ENCODE results near the gene SRSF6.
A peak's percentile ranks its signal among the peaks of the same experiment; 100 is the strongest.

SRSF6 gene

DNA sequence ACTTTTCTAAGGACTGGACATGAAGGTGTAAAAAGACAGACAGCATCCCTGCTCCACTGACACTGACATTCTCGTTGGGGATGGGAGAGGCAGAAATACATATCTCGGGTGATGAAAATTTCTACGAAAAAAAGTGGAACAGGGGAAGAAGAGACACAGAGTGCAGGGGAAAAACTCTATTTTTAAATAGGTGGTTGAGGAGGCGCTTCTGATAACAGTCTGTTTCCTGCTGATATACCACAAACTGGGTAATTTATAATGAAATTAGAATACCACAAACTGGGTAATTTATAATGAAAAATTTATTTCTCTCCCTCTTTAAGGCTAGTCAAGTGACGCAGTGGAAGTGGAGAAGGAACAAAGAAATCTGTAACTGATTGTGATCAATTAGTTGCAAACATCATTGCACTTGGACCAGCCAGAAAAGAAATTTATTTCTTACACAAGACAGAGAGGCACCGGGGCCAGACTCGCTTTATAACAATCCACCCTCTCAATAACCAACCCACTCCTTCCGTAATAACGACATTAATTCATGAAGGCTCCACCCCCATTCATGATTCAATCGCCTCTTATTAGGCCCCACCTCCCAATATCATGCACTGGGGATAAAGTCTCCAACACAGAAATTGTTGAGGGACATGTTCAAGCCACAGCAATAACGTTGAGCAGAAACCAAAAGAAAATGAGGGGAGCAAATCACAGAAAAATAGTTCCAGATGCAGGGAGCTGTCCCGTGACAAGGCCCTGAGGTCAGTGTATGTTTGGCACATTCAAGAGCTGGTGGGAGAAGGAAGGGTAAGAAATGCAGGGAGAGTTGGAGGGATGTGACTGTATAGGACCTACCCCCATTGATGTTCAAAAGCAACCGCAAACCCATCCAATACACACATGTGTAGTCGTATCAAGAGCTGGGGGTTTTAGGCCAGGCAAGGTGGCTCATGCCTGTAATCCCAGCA, 6.6 kb upstream of the SRSF6 start:
- no peak for DNase-seq

DNA sequence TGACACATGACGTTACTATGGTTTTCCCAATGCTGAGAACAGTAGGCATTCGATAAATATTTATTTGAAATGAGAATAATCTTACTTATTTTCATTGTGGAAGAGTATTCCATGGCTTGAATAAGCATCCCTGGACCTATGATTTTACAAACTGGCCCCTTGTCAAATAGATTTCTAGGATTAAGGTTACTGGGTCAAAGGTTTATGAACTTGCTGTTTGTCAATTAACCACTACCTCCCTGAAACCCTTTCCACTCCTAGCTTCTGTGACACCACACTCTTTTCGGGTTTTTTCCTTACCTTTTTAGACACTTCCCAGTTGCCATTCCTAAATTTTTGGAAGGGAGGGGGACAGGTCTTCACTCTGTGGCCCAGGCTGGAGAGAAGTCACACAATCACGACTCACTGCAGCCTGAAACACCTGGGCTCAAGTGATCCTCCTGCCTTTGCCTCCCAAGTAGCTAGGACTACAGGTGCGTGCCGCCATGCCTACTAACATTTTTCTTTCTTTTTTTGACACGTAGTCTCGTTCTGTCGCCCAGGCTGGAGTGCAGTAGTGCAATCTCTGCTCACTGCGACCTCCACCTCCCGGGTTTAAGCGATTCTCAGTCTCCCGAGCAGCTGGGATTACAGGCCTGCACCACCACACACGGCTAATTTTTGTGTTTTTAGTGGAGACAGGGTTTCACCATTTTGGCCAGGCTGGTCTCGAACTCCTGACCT, 5.1 kb upstream of the SRSF6 start:
- DNase-seq: no peak

GRCh38 chr20:43456252-43456651, 1.4 kb upstream of the SRSF6 start:
- peak in 1 of 2 donors; percentile 23 for DNase-seq

GRCh38 chr20:43456809-43457639, 672 bp upstream of the SRSF6 start:
- peak; percentile 87 to 91 for DNase-seq

- DNase-seq: peak in 1 of 2 donors; percentile 51
Measured at GRCh38 chr20:43458422-43458924, 777 bp downstream of the SRSF6 start.

DNA sequence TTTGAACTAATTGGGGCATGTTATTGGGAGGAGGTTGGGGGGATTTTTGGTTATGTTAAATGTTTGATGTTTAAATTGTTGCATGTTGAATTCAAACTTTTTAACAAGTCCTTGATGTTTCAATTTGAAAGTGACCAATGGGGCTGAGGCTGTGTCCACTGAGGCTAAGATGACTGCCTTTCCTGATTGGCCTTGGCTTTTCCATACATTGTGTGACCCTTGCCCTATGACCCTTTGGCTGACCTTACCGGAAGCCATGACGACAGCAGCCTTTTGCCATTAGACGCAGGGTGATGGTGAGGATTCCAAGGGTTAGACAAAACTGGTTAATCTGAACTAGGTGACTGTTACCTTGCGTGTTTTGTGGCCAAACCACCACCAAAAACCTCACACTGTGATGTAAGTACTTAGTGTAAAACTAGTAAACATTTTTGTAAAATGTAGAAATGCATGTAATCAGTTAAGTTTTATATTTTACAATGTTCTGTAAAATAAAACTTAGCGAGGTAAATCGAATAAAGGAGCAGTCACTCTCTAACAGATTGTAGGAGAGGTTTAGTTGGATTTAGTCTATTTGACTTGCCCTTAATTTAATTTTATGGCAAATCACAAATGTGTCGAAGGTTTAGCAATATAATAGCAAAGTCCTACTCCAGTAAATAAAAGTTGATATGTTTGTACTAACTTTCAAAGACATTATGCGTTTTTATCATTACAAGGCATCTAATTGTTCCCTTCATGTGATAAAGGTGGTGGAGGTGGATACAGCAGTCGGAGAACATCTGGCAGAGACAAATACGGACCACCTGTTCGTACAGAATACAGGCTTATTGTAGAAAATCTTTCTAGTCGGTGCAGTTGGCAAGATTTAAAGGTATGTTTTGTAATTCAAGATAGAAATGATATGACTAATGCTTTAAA, 1.6 kb downstream of the SRSF6 start:
- peak in 1 of 2 donors; percentile 33 for DNase-seq

DNA sequence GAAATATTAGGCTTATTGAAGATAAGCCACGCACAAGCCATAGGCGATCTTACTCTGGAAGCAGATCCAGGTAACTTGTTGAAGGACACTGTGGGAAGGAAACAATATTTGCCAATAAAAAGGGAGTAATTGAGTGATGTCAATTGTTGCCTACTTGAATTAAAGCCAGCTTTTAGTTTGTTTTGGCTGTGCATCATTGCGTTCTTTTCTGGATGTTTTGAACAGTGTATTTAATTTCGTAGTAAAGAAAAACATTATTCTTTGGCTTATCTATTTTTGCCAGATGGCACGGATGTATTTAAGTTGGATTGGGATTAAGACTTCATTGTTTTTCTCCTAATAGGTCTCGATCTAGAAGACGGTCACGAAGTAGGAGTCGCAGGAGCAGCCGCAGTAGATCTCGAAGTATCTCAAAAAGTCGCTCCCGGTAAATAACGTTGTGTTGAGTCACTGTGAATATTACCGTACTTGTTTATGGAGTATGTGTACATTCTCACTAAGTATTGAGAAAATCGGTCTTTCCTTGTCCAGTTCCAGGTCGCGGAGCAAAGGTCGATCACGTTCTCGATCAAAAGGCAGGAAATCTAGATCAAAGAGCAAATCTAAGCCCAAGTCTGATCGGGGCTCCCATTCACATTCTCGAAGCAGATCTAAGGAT, 2.6 kb downstream of the SRSF6 start:
- DNase-seq: no peak

DNA sequence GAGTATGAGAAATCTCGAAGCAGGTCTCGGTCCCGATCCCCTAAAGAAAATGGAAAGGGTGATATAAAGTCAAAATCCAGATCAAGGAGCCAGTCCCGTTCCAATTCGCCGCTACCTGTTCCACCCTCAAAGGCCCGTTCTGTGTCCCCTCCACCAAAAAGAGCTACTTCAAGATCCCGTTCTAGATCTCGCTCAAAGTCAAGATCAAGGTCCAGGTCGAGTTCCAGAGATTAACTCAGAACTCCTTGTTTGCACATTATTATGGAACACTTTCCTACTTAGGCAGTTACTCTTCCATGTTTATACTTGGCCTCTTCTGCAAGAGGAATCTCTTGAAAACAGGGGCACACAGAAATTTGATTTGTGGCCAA, 3.1 kb downstream of the SRSF6 start:
- no peak for DNase-seq

DNA sequence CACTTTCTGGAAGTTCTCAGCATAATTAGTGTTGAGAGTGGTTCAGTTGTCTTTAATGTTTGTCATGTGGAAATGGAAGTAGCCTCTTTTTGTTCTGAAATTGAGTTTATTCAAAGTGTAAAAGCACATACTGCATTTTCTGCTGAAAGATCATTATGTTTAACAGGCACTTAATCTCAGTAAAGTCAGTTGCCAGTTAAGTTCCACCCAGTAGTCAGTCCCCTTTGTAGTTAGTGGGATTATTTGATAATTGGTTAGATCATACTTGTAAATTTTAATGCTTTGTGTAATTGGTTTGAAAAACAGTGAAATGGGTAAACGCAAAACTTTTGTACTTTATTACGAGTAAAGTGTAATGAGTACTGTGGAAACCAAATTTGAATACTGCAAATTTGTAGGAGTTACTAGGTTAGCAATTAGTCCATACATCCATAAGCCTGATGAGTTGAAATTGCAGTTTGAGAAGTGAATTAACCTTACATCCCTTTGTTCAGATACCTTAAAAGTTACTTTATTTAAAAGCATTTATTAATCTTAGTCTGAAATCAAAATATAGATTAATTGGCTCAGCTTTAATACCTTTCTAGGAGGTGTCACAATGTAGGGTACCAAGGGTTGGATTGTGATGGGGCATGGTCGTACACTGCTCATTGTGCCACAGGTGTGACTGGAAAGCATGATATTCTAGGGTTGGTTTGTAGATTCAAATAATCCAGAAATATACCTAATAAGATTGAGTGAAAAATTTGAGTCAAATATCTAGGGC, 4.4 kb downstream of the SRSF6 start:
- DNase-seq: no peak

- DNase-seq: no peak
Measured at GRCh38 chr20:43462660-43463526, 5.2 kb downstream of the SRSF6 start.

DNA sequence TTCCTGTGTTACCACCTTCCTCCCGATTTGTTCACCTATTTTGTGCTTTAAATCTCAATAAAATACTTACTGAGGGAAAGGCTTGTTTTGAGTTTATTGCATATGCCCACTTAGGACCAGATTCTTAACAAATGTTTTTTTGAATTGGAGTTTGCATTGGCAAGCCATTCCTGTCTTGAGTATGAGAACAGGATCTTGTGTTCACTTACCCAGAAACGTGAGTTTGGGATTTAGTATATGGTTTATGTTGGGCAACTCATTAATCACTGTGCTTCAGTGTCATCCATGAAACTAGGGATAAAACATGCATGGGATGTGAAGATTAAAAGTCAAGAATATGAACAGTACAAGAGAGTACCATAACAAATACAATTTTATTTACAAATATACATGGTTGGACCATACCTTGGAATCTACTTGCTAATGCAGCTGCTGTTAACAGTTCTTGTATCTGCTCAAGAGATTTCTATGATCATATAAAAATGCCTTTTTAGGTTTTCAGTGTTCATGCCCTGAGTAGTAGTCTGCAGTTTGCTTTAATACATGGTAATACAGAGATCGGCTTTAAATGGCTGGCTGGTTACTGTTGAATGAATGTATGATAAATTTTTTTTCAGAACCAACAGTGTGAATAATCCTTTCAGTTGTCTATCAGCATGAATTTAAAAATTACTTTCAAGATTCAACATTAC, 6.0 kb downstream of the SRSF6 start:
- no peak for DNase-seq

GRCh38 chr20:43464219-43464790, 6.6 kb downstream of the SRSF6 start:
- no peak for DNase-seq

- DNase-seq: no peak
Measured at GRCh38 chr20:43465625-43465943, 7.9 kb downstream of the SRSF6 start.

DNA sequence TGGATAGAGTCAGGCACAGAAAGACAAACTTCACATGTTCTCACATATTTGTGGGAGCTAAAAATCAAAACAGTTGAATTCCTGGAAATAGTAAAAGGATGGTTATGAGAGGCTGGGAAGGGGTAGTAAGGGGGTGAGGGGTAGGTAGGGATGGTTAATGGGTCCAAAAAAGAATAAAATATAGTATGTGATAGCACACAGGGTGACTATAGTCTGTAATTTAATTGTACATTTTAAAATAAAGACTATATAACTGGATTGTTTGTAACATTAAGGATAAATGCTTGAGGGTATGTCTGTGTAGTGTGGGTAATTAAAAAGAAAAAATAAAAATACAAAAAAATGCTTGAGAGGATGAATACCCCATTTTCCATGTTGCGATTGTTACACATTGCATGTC, 9.9 kb downstream of the SRSF6 start:
- DNase-seq: no peak

DNA sequence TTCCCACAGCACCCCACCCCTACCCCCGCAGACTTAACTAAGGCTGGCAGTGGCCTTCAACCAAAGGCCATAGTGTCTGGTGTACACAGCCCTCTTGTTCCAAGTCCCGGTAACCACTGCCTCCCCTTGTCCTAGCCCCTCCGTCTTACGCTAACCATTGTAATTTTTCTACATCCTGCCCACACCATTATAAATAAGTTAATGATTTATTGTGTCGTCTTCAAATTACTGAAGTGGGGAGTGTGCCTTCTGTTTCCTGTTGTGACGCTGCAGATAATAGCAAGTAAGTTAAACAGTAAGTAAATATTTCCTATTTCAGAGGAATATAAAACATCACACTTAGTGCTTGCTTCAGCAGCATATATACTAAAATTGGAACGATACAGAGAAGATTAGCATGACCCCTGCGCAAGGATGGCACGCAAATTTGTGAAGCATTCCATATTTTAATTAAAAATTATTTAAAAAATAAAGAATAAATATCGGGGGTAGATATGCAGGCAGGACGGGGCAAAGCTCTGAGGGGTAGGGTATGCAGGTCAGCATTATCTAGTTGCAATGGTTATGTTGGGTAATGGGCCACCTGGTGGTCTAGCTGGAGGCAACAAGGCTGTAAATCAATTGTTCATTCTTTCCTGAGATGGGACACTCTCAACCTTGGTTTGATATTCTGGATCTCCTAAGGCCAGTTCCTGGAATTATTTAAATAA, 15.1 kb downstream of the SRSF6 start:
- DNase-seq: no peak

DNA sequence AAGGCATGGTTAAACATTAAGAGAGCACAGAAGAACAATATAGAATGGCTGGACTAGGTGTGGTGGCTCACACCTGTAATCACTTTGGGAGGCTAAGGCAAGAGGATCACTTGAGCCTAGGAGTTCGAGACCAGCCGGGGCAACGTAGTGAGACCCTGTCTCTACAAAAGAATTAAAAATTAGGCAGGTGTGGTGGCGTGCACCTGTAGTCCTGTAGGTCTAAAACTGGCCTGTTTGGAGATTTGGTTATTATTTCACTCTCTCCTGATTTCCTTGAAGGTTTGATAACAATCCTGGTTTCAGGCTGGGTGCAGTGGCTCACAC, 15.6 kb downstream of the SRSF6 start:
- DNase-seq: no peak

- no peak for DNase-seq
Measured at GRCh38 chr20:43477193-43477592, 19.5 kb downstream of the SRSF6 start.

GRCh38 chr20:43477619-43478018, 19.9 kb downstream of the SRSF6 start:
- DNase-seq: no peak
